Raji (cell line): Measurements from ENCODE around the gene ANO8.

ENCODE experiments used
- POLR2A ChIP-seq: IDR thresholded peaks from 2 replicates; pipeline ENCODE4 v1.6.1; 2011; ENCODE audit warnings: low read depth, low read length, control low read depth; ENCODE audit not compliant: insufficient read depth

ANO8 gene

DNA sequence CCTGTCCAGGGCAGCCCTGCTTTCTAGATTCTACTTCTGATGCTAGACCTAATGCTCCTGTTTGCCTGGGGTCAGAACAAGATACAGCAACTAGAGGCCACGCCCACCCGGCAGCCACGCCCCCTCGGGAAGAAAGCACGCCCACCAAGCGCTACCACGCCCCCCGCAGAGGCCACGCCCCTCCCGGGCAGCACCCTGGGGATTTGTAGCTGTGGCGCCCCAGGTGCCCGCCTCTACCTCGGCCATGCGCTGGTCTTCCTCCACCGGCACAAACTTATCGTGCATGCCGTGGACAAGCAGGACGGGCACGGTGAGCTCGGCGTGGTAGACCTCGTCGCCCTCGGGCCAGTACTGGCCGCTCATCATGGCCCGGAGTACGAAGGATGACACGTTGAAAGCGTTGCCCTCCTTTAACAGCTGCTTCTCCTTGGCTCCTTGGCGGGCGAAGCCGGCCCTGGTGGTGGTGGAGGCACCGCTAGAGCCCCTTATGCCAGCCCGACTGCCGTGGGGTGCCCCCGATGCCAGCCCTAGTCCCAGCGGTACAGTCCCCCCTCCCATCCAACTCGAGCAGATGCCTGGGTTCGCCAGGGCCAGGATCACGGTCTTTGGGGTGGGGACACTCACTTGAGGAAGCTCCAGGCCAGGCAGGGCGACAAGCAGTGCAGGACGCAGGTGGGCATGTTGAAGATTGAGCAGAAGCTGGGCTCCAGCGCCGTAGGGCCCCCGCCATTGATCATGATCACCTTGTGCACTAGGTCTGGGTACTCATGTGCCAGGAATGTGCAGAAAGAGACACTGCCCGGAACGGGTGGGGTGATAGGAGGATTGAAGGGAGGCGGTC, 40.4 kb downstream of the ANO8 start:
- TF ChIP-seq POLR2A = no peak

DNA sequence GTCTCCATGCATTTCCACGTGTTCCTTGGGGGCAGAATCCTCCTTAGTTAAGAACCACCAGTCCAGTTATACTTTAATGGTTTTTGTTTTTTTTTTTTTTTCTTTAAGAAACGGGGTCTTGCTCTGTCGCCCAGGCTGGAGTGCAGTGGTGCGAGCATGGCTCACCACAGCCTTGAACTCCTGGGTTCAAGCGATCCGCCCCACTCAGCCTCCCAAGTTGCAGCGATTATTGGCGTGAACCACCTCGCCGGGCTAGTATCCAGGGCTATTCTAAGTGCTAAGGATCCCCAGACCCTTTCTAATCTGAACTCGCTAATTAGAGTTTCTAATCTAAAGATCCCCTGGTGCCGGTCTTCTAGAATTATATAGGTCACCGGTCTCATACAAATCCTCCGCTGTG, 41.0 kb downstream of the ANO8 start:
- TF ChIP-seq POLR2A = no peak

DNA sequence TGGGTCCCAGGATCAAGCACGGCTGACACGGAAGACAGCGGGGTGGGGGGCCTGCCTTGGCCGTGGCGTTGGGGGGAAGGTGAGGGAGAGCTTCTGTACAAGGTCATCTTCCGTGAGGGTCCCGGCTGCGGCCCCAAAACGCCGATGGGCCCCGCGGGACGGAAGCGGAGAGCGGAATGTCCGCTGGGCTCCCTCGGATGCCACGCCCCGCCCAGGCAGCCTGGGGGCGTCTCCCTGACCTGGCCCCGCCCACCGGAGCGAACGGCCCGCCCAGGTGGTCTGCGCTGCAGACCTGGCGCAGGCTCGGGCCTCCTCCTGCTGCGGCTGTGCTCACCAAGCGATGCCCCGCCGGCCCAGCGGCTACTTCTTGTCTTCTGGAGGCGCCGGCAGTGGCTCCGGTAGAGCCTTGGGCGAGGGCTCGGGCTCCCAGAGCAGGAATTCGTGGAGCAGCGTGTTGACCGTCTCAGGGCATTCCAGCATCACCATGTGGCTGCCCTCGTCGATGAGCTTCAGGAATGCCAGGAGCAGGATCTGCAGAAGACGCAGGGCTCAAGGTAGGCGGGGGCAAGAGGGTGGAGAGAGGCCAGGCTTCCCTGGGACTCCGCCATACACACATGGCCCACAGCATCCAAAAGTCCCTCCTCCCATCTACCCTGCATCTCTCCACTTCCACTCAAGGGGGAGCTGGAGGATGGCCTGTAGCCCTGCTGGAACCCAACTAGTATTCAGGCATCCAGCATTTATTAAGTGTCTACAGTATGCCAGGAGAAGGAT, 42.2 kb downstream of the ANO8 start:
- peak; percentile 93 for TF ChIP-seq POLR2A

DNA sequence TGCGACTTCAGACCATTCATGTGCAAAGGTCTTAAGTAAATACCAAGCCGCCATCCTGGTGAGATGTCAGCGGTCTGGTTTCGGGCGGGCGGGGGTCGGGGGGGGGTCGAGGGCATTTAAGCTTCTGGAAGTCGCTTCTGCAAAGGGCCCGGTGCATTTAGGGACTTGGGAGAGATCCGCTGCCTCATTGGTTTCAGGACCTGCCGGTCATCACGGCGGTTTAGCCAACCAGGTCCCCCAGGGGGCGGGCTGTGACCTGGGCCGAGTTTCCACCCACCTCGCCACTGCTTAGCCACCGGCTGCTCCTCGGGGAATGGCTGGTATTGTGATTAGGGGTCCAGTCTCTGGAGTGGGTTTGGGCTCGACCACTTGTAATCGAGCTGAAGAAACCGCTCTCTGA, 45.2 kb downstream of the ANO8 start:
- TF ChIP-seq POLR2A = no peak

DNA sequence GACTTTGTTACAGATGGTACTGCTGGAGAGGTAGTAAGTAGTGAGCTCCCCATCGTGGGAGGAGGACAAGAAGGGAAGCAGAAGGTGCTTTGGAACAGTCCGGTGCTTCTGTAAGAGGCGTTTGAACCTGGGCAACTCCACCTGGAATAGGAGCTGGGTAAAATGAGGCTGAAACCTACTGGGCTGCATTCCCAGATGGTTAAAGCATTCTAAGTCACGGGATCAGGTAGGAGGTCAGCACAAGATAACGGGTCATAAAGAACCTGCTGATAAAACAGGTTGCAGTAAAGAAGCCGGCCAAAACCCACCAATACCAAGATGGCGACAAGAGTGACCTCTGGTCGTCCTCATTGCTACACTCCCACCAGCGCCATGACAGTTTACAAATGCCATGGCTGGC, 47.9 kb downstream of the ANO8 start:
- TF ChIP-seq POLR2A = no peak

DNA sequence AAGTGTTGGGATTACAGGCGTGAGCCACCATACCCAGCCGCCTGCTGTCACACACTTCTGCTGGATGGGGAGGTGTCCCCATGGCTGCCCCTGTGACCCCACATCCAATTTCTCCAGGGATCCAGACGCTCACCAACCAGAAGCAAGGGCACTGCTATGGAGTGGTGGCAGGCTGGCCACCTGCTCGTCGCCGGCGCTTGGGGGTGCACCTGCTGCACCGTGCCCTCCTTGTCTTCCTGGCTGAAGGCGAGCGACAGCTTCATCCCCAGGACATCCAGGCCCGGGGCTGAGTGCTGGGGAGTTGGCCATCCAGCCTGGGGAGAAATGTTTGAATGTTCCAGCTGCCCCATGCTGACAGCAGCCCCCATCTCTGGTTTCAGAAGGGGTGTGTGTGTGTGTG, 48.4 kb downstream of the ANO8 start:
- no peak for TF ChIP-seq POLR2A

DNA sequence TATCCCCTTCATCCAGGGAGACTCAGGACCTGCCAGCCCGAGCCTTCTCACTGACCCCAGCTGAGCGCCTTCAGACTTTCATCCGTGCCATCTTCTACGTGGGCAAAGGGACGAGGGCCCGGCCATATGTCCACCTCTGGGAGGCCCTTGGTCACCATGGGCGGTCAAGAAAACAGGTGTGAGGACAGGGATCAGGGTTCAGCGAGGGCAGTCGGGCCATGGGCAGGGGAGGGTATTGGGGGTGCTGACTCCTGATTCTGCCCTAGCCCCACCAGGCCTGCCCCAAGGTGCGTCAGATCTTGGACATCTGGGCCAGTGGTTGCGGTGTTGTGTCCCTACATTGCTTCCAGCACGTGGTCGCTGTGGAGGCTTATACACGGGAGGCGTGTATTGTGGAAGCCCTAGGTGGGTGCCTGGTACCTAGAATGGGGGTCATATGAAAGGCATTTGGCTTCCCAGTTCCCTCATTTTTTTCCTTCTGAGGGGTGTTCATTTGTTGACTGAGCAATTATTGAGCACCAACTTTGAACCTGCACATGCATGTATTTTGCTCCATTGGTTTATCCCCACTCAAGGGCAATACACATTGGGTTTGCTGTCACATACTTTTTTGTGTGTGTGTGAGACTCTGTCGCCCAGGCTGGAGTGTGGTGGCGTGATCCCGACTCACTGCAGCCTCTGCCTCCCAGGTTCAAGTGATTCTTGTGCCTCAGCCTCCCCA, 49.1 kb downstream of the ANO8 start:
- no peak for TF ChIP-seq POLR2A

DNA sequence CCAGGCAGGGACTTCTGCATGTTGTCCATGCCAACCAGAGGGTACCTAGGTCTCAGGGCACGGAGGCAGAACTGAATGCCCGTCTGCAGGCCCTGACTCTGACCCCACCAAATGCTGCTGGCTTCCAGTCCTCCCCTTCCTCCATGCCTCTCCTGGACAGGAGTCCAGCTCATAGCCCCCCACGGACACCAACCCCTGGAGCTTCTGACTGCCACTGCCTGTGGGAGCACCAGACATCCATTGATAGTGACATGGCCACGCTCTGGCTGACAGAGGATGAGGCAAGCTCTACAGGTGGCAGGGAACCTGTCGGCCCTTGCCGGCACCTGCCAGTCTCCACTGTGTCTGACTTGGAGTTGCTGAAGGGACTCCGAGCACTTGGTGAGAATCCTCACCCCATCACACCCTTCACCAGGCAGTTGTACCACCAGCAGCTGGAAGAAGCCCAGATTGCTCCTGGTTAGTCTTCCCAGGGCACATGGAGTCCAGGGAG, 51.1 kb downstream of the ANO8 start:
- no peak for TF ChIP-seq POLR2A

DNA sequence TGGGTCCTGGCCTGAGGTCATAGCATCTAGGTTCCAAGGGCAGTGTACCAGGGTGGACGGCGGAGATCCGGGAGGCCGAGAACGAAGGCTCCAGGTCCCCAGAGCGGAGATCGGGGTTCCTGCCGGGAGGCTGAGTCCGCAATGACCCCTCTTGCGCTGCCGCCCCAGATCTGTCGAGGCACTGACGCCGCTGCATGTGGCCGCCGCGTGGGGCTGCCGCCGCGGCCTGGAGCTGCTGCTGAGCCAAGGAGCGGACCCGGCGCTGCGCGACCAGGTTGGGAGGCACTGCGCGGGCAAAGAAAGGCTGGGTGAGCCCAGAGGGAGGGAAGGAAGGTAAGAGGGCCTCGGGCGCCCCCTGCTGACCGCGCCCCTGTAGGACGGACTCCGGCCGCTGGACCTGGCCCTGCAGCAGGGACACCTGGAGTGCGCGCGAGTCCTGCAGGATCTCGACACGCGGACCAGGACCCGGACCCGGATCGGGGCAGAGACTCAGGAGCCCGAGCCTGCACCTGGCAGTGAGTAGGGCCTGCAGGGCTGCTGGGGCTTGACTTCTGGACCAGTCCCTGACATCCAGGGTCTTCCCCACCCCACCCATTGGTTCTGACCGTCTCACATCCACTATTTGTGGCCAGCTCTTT, 52.0 kb downstream of the ANO8 start:
- TF ChIP-seq POLR2A = peak; percentile 72

DNA sequence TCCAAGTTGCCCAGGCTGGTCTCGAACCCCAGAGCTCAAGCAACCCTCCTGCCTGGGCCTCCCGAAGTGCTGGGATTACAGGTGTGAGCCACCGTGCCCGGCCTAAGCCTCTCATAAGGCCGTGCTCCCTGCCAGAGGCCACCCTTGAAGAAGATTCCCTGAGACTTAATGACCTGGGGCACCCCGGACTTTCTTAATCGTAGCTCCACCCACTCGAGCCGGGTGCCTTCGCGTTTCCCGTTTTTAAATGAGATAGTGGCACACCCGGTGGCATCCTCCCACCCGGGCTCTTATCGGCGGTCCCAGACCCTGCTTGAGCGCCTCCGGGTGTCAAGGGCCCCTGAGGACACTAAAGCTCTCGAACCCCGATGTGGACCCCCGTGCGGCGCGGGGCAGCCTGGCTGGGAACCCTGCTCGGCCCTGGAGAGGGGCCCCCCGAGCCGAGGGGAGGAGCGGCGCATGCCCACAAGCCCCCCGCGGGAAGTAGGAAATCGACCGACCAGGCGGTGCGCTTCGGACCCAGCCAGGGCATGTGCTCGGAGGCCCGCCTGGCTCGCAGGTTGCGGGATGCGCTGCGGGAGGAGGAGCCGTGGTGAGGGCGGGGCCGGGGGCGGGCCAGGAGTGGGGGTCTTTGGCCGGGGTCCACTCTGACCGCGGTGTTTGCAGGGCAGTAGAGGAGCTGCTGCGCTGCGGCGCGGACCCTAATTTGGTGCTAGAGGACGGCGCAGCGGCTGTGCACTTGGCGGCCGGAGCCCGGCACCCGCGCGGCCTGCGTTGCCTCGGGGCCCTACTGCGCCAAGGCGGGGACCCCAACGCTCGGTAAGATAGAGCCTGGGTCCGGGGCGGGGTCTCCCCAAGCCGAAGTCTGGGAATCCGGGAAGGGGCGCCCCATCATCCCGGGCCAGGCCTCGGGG, 53.0 kb downstream of the ANO8 start, which contains the start of gene ANKLE1:
TSS of gene ANKLE1 (plus strand) at position 511 of the 914 bp plus-strand sequence. CDS start at position 531, 20 bp downstream.
- peak; percentile 67 for TF ChIP-seq POLR2A

DNA sequence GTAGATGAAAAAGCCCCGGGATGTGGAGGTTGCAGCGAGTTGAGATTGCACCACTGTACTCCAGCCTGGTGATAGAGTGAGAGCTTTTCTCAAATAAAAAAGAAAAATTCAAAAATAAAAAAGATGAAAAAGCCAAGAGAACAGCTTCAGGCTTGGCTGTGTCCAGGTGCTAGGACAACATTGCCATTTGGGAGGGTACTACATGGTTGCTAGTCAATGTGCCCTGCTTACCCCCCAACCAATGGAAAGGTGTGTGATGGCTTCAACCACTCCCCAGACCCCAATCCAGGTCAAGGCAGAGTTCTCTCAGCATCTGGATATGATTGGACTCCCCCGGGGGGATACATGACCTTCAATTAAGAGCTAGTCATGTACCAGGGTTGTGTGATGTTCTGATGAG, 55.2 kb downstream of the ANO8 start:
- TF ChIP-seq POLR2A = no peak

DNA sequence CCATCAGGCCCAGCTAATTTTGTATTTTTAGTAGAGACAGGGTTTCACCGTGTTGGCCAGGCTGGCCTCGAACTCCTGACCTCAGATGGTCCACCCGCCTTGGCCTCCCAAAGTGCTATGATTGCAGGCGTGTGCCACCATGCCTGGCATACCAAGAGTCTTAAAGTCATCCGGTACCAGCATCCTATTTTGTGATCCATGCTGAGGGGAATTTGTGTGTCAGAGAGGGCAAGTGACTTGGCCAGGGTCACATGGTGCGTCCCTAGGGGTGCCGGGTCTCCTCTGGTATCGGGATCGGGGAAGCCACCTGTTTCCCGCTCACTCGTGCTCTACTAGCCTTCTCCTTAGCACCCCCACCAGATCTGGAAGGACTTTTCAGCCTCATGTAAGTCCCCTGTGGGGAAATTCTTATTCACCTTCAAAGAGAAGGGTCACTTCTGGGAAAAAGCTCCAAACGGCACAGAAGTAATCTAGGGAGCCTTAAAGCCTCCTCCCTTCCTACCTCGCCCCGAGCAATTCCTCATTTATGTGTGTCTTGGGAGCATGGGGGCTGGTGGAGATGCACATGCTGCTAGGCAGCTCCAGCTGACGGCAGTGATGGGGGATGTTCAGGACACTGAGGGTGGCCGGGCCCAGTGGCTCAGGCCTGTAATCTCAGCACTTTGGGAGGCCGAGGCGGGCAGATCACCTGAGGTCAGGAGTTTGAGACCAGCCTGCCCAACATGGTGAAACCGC, 59.0 kb downstream of the ANO8 start:
- TF ChIP-seq POLR2A = no peak
